ENCODE results near the gene DUSP16. TPM values are rescaled to one million over a fixed set of nuclear protein-coding genes. Genes with fewer than 3 reads are reported as not detected.
"Not testable (repeated sequence)": the region's sequence is repeated elsewhere in the genome, so short reads cannot be mapped to it uniquely, and the experiment has no call there.

The DUSP16 gene
- total RNA-seq, 1 experiment from 2014 or later = 63.9 TPM

GRCh38 chr12:12582895-12583303 lies 20.2 kb upstream of the DUSP16 start:
- no peak for TF ChIP-seq CTCF (IDR thresholded peaks at IDR 0.05; ENCODE audit: insufficient read depth in 1 of 2, low read depth in 1 of 2, low read length in 1 of 2, severe bottlenecking in 1 of 2, unreplicated experiment in 1 of 2)
- intact Hi-C loops (cut with micrococcal nuclease; ENCODE audit: unreplicated experiment) = no loop called here
- POLR2A ChIA-PET = no interaction called here
- Histone ChIP-seq H3K27me3 (replicated peaks; ENCODE audit: control insufficient read depth, insufficient read depth, low read length) (no peaks in the 10 kb centered on the region), H3K4me1 (peaks cover 34% of the 10 kb centered on the region), H3K36me3 (ENCODE audit: control insufficient read depth, insufficient read depth, low read length) (no peaks in the 10 kb centered on the region), H3K4me3 (ENCODE audit: low read depth, low read length) (no peak overlapping the region), H3K9me3 (no peaks in the 10 kb centered on the region)
- DNase-seq = peak; percentile 67 to 72
- H3K27me3 Mint-ChIP-seq (ENCODE audit: insufficient read depth, unreplicated experiment) = no peaks in the 10 kb centered on the region
- H3K36me3 Mint-ChIP-seq (ENCODE audit: insufficient read depth, unreplicated experiment) = no peaks in the 10 kb centered on the region
- CTCF ChIA-PET = no interaction called here
- H3K27ac Mint-ChIP-seq (ENCODE audit: unreplicated experiment) = no peak overlapping the region
- BruUV-seq (replicated peaks) = no TSS peak
- H3K4me1 Mint-ChIP-seq (ENCODE audit: low read depth, unreplicated experiment) = peaks cover 35% of the 10 kb centered on the region
- no peaks in the 10 kb centered on the region for H3K9me3 Mint-ChIP-seq (ENCODE audit: unreplicated experiment)
- no peak overlapping the region for H3K4me3 Mint-ChIP-seq (ENCODE audit: unreplicated experiment)

GRCh38 chr12:12582193-12582881 lies 19.7 kb upstream of the DUSP16 start:
- H3K4me1 ChIP-seq = peaks cover 29% of the 10 kb centered on the region
- peaks cover 32% of the 10 kb centered on the region for H3K4me1 Mint-ChIP-seq (ENCODE audit: low read depth, unreplicated experiment)
- POLR2A ChIA-PET = no interaction called here
- intact Hi-C loops (cut with micrococcal nuclease; ENCODE audit: unreplicated experiment) = no loop called here
- CTCF ChIA-PET = no interaction called here
- no peak overlapping the region for H3K4me3 ChIP-seq (ENCODE audit: low read depth, low read length)
- no peaks in the 10 kb centered on the region for H3K36me3 Mint-ChIP-seq (ENCODE audit: insufficient read depth, unreplicated experiment)
- no TSS peak for BruUV-seq (replicated peaks)
- no peak for TF ChIP-seq CTCF (IDR thresholded peaks at IDR 0.05; ENCODE audit: insufficient read depth in 1 of 2, low read depth in 1 of 2, low read length in 1 of 2, severe bottlenecking in 1 of 2, unreplicated experiment in 1 of 2)
- H3K27me3 Mint-ChIP-seq (ENCODE audit: insufficient read depth, unreplicated experiment) = no peaks in the 10 kb centered on the region
- no peaks in the 10 kb centered on the region for H3K9me3 Mint-ChIP-seq (ENCODE audit: unreplicated experiment)
- no peak overlapping the region for H3K4me3 Mint-ChIP-seq (ENCODE audit: unreplicated experiment)
- H3K36me3 ChIP-seq (ENCODE audit: control insufficient read depth, insufficient read depth, low read length) = no peaks in the 10 kb centered on the region
- H3K9me3 ChIP-seq = no peaks in the 10 kb centered on the region
- H3K27me3 ChIP-seq (replicated peaks; ENCODE audit: control insufficient read depth, insufficient read depth, low read length) = no peaks in the 10 kb centered on the region
- no peak overlapping the region for H3K27ac Mint-ChIP-seq (ENCODE audit: unreplicated experiment)
- no peak for DNase-seq

- peaks cover 18% of the 10 kb centered on the region for H3K4me1 ChIP-seq
- intact Hi-C loops (cut with micrococcal nuclease; ENCODE audit: unreplicated experiment); H3K9me3 Mint-ChIP-seq (ENCODE audit: unreplicated experiment); DNase-seq; H3K27ac Mint-ChIP-seq (ENCODE audit: unreplicated experiment); H3K9me3 ChIP-seq; H3K4me3 ChIP-seq (ENCODE audit: low read depth, low read length); H3K4me3 Mint-ChIP-seq (ENCODE audit: unreplicated experiment); H3K27me3 Mint-ChIP-seq (ENCODE audit: insufficient read depth, unreplicated experiment); H3K36me3 Mint-ChIP-seq (ENCODE audit: insufficient read depth, unreplicated experiment); BruUV-seq (replicated peaks); CTCF ChIA-PET; H3K36me3 ChIP-seq (ENCODE audit: control insufficient read depth, insufficient read depth, low read length); H3K27me3 ChIP-seq (replicated peaks; ENCODE audit: control insufficient read depth, insufficient read depth, low read length): not testable (repeated sequence)
- POLR2A ChIA-PET = interaction anchor here (0.6 kb wide), 1 partner anchor 18 kb away, joined by 3 read pairs; the partner anchor contains the start of gene DUSP16
- H3K4me1 Mint-ChIP-seq (ENCODE audit: low read depth, unreplicated experiment) = peaks cover 24% of the 10 kb centered on the region
Observed at GRCh38 chr12:12580716-12581115, 18.1 kb upstream of the DUSP16 start.
